ENCODE results near the gene MT1B. TPM values are rescaled to one million over a fixed set of nuclear protein-coding genes. Genes with fewer than 3 reads are reported as not detected.

The MT1B gene
- polyA plus RNA-seq, 1 donor from 2014 or later, result not detected

GRCh38 chr16:56608043-56608875 lies 43.4 kb upstream of the MT1B start, which contains the start of gene MT2A:
MT2A (plus strand) TSS chr16:56608584; CDS start chr16:56608656, 72 bp downstream.
- TF ChIP-seq EZH2 (IDR thresholded peaks at IDR 0.05; ENCODE audit: borderline replicate concordance, insufficient read depth, low read length, poor library complexity, severe bottlenecking) (no peak), REST (IDR thresholded peaks at IDR 0.05; ENCODE audit: borderline replicate concordance) (peak; percentile 32), POLR2AphosphoS5 (IDR thresholded peaks at IDR 0.05) (no peak), MXI1 (conservative IDR thresholded peaks at IDR 0.05; ENCODE audit: poor library complexity, severe bottlenecking) (no peak)
- no peaks in the 10 kb centered on the region for H3K9me2 ChIP-seq (ENCODE audit: insufficient read depth, low read length)
- H3K27me3 ChIP-seq (ENCODE audit: insufficient read depth, low read depth, low read length), result peaks cover 52% of the 10 kb centered on the region
- H3K36me3 ChIP-seq (ENCODE audit: insufficient read depth, low read length), result no peaks in the 10 kb centered on the region
- no peak within 1 kb of the TSS for H3K27ac ChIP-seq (ENCODE audit: low read length)
- H3K4me3 ChIP-seq (ENCODE audit: low read length), result peak within 1 kb of the TSS; percentile 62
- no peaks in the 10 kb centered on the region for H3K9me3 ChIP-seq (ENCODE audit: low read length)
- no peaks in the 10 kb centered on the region for H3K79me2 ChIP-seq (replicated peaks; ENCODE audit: insufficient read depth, low read length)
- no peaks in the 10 kb centered on the region for H4K20me1 ChIP-seq (ENCODE audit: insufficient read depth)
- H3F3A ChIP-seq (ENCODE audit: insufficient read depth, low read length, poor library complexity, severe bottlenecking), result no peaks in the 10 kb centered on the region
- no peak within 1 kb of the TSS for H3K9ac ChIP-seq (ENCODE audit: low read length)
- no peak within 1 kb of the TSS for H2AFZ ChIP-seq (ENCODE audit: low read depth, low read length)
- peak within 1 kb of the TSS; percentile 30 for H3K4me2 ChIP-seq (ENCODE audit: low read length)

- H3K4me2 ChIP-seq (ENCODE audit: low read length), result no peak overlapping the region
- H3K79me2 ChIP-seq (replicated peaks; ENCODE audit: insufficient read depth, low read length), result no peaks in the 10 kb centered on the region
- TF ChIP-seq REST (IDR thresholded peaks at IDR 0.05; ENCODE audit: borderline replicate concordance), result no peak
- TF ChIP-seq CTCF (IDR thresholded peaks at IDR 0.05; ENCODE audit: poor library complexity, severe bottlenecking), result no peak
- TF ChIP-seq RAD21 (conservative IDR thresholded peaks at IDR 0.05), result no peak
- no peak for TF ChIP-seq TAF1 (IDR thresholded peaks at IDR 0.05; ENCODE audit: low read depth)
- no peak for TF ChIP-seq SMC3 (conservative IDR thresholded peaks at IDR 0.05; ENCODE audit: poor library complexity)
- no peak for TF ChIP-seq EP300 (conservative IDR thresholded peaks at IDR 0.05; ENCODE audit: poor library complexity, severe bottlenecking)
- no peak for TF ChIP-seq MXI1 (conservative IDR thresholded peaks at IDR 0.05; ENCODE audit: poor library complexity, severe bottlenecking)
- no peak for TF ChIP-seq EZH2 (IDR thresholded peaks at IDR 0.05; ENCODE audit: borderline replicate concordance, insufficient read depth, low read length, poor library complexity, severe bottlenecking)
- no peak for TF ChIP-seq POLR2AphosphoS5 (IDR thresholded peaks at IDR 0.05)
- H3K27me3 ChIP-seq (ENCODE audit: insufficient read depth, low read depth, low read length), result peaks cover 59% of the 10 kb centered on the region
- H3K9ac ChIP-seq (ENCODE audit: low read length), result no peak overlapping the region
- no peaks in the 10 kb centered on the region for H3F3A ChIP-seq (ENCODE audit: insufficient read depth, low read length, poor library complexity, severe bottlenecking)
- H2AFZ ChIP-seq (ENCODE audit: low read depth, low read length), result no peak overlapping the region
- no peaks in the 10 kb centered on the region for H4K20me1 ChIP-seq (ENCODE audit: insufficient read depth)
- no peaks in the 10 kb centered on the region for H3K9me3 ChIP-seq (ENCODE audit: low read length)
- H3K4me3 ChIP-seq (ENCODE audit: low read length), result peak overlapping the region; percentile 62
- no peak overlapping the region for H3K27ac ChIP-seq (ENCODE audit: low read length)
- H3K36me3 ChIP-seq (ENCODE audit: insufficient read depth, low read length), result no peaks in the 10 kb centered on the region
- no peaks in the 10 kb centered on the region for H3K9me2 ChIP-seq (ENCODE audit: insufficient read depth, low read length)
Observed at GRCh38 chr16:56608876-56609462, 42.7 kb upstream of the MT1B start.
